DOHH2 (cell line): ENCODE results near the gene SMCO4.

Experiments used
- H3F3A ChIP-seq: fragments of 200-600 bp; sonication (generic), shearing (Covaris generic); 2 replicates; pipeline ENCODE4 v1.6.0; 2016; ENCODE audit warnings: antibody characterized with exemption, mild to moderate bottlenecking; ENCODE audit not compliant: control insufficient read depth, insufficient read depth
- H3K27ac ChIP-seq: fragments of 200-600 bp; sonication (generic); 2 replicates; pipeline ENCODE4 v1.5.1; 2014; ENCODE audit warnings: low read depth, mild to moderate bottlenecking, low read length, moderate library complexity
- H3K27me3 ChIP-seq: fragments of 200-600 bp; sonication (generic); 2 replicates; pipeline ENCODE4 v1.6.1; 2014; ENCODE audit warnings: mild to moderate bottlenecking, low read length, mixed read lengths; ENCODE audit not compliant: control insufficient read depth
- H3K36me3 ChIP-seq: fragments of 200-600 bp; sonication (generic); 2 replicates; pipeline ENCODE4 v1.6.1; 2014; ENCODE audit warnings: mild to moderate bottlenecking, low read length, moderate library complexity, mixed read lengths; ENCODE audit not compliant: control insufficient read depth
- H3K4me1 ChIP-seq: fragments of 200-600 bp; sonication (generic); 2 replicates; pipeline ENCODE4 v1.6.1; 2014; ENCODE audit warnings: mild to moderate bottlenecking, low read length, mixed read lengths; ENCODE audit not compliant: control insufficient read depth
- H3K4me2 ChIP-seq: fragments of 200-600 bp; sonication (generic); 2 replicates; pipeline ENCODE4 v1.6.0; 2014; ENCODE audit warnings: mild to moderate bottlenecking, low read length, moderate library complexity
- H3K4me3 ChIP-seq: fragments of 200-600 bp; sonication (generic); 2 replicates; pipeline ENCODE4 v1.5.1; 2014; ENCODE audit warnings: mild to moderate bottlenecking, low read length, mixed read lengths
- H3K79me2 ChIP-seq: fragments of 200-600 bp; sonication (generic); 2 replicates; pipeline ENCODE4 v1.6.1; 2014; ENCODE audit warnings: mild to moderate bottlenecking, low read length, mixed read lengths; ENCODE audit not compliant: control insufficient read depth
- H3K9me2 ChIP-seq: fragments of 200-600 bp; sonication (generic); replicated peaks from 2 replicates; pipeline ENCODE4 v1.6.1; 2014; ENCODE audit warnings: mild to moderate bottlenecking, low read length, mixed read lengths; ENCODE audit not compliant: control insufficient read depth
- H3K9me3 ChIP-seq: fragments of 200-600 bp; sonication (generic); 2 replicates; pipeline ENCODE4 v1.6.1; 2014; ENCODE audit warnings: antibody characterized with exemption, low read length, mixed read lengths; ENCODE audit not compliant: control insufficient read depth, insufficient read depth
- H4K20me1 ChIP-seq: fragments of 200-600 bp; sonication (generic); 2 replicates; pipeline ENCODE4 v1.6.0; 2014; ENCODE audit warnings: low read depth, mild to moderate bottlenecking, antibody characterized with exemption, low read length, moderate library complexity; ENCODE audit not compliant: control insufficient read depth, insufficient read depth
- CTCF ChIP-seq: fragments of 200-600 bp; sonication (generic); IDR thresholded peaks from one replicate; pipeline ENCODE4 v1.5.1; 2014; ENCODE audit warnings: antibody characterized with exemption, mild to moderate bottlenecking, low read depth, low read length; ENCODE audit not compliant: poor library complexity, severe bottlenecking
- EZH2phosphoT487 ChIP-seq: fragments of 200-600 bp; sonication (generic); IDR thresholded peaks from 2 replicates; pipeline ENCODE4 v1.6.1; 2017; ENCODE audit warnings: borderline replicate concordance, mild to moderate bottlenecking, antibody characterized with exemption, low read length, moderate library complexity, mixed read lengths

SMCO4 gene

DNA sequence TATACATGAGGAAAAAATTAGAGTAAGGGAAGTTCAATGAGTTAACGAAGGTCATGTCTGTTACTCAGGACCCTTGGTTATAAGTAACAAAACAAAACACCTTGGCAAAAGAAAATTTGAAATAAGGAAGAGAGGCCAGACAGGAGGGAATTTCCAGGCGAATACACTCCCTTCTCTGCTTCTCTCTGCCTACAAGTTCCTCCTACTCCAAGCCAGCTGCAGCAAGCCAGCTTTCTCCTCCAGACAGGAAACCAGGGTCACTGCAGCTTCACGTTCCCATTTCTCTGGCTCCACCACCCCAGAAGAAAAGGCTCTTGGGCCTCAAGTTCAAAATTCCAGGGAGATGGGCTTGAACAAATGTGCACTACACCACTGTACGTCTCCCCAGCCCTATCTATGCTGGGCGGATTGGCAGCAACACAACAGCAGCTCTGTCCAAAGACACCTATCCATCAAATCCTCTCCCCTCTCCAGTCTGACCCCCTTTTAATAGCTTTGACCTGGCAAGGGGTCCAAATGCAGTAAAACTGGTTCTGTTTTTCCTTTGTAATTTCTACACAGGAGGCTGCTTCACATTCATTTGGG, 27.7 kb downstream of the SMCO4 start:
- no peaks in the 10 kb centered on the region for H3K9me3 ChIP-seq
- peaks cover 4% of the 10 kb centered on the region; the same call in 1 of the 2 replicates for H3K4me1 ChIP-seq
- H3K79me2 ChIP-seq, result no peaks in the 10 kb centered on the region
- H3F3A ChIP-seq, result no peaks in the 10 kb centered on the region
- TF ChIP-seq EZH2phosphoT487 (no peak), CTCF (no peak)
- H3K4me3 ChIP-seq, result no peak overlapping the region
- H3K27me3 ChIP-seq, result no peaks in the 10 kb centered on the region
- no peaks in the 10 kb centered on the region for H4K20me1 ChIP-seq
- no peak overlapping the region for H3K4me2 ChIP-seq
- H3K27ac ChIP-seq, result no peak overlapping the region
- H3K9me2 ChIP-seq, result no peaks in the 10 kb centered on the region
- H3K36me3 ChIP-seq, result no peaks in the 10 kb centered on the region

DNA sequence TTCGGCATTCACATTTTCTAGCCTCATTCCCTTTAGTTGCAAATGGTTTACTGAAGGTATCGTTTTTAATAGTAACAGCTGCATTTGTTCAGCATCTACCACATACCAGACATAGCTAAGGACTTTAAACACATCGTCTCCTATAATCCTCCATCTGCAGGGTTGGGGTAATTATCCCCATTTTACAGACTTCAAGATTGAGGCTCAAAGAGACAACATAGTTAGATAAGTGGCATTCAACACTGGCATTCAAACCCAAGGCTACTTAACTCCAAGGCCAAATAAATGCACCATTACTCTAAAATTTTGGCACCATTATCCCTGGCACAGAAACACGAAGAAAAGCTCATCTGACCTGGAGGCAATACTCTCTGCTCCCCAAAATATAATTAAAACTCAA, 28.5 kb downstream of the SMCO4 start:
- Histone ChIP-seq H3K4me1 (peaks cover 4% of the 10 kb centered on the region; the same call in 1 of the 2 replicates), H3K4me3 (no peak overlapping the region), H4K20me1 (no peaks in the 10 kb centered on the region), H3K36me3 (no peaks in the 10 kb centered on the region), H3K79me2 (no peaks in the 10 kb centered on the region), H3K4me2 (no peak overlapping the region), H3F3A (no peaks in the 10 kb centered on the region), H3K9me3 (no peaks in the 10 kb centered on the region), H3K27me3 (no peaks in the 10 kb centered on the region), H3K9me2 (no peaks in the 10 kb centered on the region), H3K27ac (no peak overlapping the region)
- TF ChIP-seq EZH2phosphoT487 (no peak), CTCF (no peak)

DNA sequence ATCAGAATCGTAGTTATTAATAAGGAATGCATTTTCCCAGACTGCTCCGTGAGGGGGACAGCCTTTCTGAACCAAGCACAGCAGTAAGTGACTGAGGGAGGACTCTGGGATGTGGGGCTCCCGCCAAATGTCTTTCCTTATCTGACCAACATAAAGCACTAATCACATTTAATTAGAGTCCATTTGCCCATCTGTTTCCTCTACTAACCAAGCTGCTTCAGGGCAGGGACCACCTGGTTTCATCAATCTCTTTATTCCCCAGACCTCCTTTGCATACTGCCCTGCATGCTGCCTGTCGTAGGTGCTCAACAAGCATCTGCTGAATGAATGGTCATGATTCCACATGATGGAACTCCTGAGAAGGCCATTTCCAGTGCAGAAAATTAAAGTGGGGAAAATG, 29.4 kb downstream of the SMCO4 start:
- H3K79me2 ChIP-seq, result no peaks in the 10 kb centered on the region
- no peaks in the 10 kb centered on the region for H3K9me3 ChIP-seq
- H3K4me2 ChIP-seq, result no peak overlapping the region
- no peak overlapping the region for H3K27ac ChIP-seq
- no peaks in the 10 kb centered on the region for H4K20me1 ChIP-seq
- H3K27me3 ChIP-seq, result no peaks in the 10 kb centered on the region
- H3K4me3 ChIP-seq, result no peak overlapping the region
- H3F3A ChIP-seq, result no peaks in the 10 kb centered on the region
- H3K4me1 ChIP-seq, result no peaks in the 10 kb centered on the region
- no peaks in the 10 kb centered on the region for H3K9me2 ChIP-seq
- no peaks in the 10 kb centered on the region for H3K36me3 ChIP-seq
- TF ChIP-seq CTCF (no peak), EZH2phosphoT487 (no peak)
